GM23338 (cell line): ENCODE results near the gene LRTM1.

ENCODE experiments used
- EZH2 ChIP-seq: fragments of 200-600 bp; sonication (generic); IDR thresholded peaks from one replicate; pipeline ENCODE4 v1.8.0; 2017; ENCODE audit warnings: antibody characterized with exemption, mild to moderate bottlenecking, low read depth; ENCODE audit not compliant: unreplicated experiment
- EZH2phosphoT487 ChIP-seq: fragments of 200-600 bp; sonication (generic); IDR thresholded peaks from one replicate; pipeline ENCODE4 v1.8.1; 2018; ENCODE audit warnings: antibody characterized with exemption; ENCODE audit not compliant: unreplicated experiment
- POLR2AphosphoS5 ChIP-seq: IDR thresholded peaks from 2 replicates; pipeline ENCODE4 v1.6.1; 2016; ENCODE audit warnings: antibody characterized with exemption, low read depth
- TF ChIP-seq, protein P1 (sequence below), 2 experiments: fragments of 200-600 bp in 1 of 2; sonication (generic) in 1 of 2; conservative IDR thresholded peaks; 2 replicates each; pipeline versions ENCODE4 v1.5.1 to v1.6.1; 2016 to 2017; ENCODE audit warnings: antibody characterized with exemption in 2 of 2, low read depth in 2 of 2, mild to moderate bottlenecking in 2 of 2, moderate library complexity in 1 of 2
- TF ChIP-seq, protein P2 (sequence below): IDR thresholded peaks from one replicate; pipeline ENCODE4 v1.6.1; 2018; ENCODE audit warnings: antibody characterized with exemption; ENCODE audit not compliant: unreplicated experiment

DNA sequence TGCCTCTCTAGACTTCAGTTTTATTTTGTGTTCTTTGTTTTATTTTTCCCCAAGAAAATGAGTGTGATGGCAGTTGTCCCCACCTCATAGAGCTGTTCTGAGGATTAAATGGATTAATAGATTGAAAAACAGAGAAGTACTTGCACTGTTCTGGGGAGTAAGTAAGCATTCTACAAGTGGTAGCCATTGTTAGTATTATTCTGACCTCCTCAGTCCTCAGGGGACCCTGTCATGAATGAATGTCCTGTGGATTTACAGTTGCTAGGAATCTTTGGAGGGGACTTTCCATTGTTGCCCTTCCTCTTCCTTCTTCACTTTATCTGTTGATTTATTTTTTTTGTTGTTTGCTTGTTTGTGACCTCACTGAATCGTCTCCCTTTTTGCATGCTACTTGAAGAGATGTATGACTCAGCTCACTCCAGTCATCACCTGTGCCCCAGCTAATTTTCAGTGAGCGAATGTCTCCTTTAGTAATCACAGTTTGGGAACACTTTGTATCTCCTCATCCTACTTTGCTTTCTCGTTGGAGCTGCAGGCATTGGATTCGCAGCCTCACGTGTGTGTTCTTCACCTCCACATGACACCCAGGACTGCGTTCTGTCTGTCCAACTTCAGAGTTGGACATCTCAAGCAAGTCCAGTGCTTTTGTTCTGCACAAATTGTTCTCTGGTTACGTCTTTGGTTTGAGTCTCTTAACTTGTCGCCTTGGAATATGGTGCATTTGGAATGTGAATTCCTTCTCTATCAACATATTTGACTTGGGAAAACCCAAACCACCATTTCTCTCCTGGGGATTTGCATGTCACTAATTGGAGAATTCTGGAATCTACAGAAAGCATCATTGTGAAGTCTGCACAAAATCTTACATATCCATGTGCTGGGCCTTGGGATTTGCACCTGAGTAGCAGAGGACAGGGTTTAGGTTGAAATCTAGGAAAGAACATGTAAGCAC is 54.5 kb downstream of the LRTM1 start:
- TF ChIP-seq, protein P1, sequence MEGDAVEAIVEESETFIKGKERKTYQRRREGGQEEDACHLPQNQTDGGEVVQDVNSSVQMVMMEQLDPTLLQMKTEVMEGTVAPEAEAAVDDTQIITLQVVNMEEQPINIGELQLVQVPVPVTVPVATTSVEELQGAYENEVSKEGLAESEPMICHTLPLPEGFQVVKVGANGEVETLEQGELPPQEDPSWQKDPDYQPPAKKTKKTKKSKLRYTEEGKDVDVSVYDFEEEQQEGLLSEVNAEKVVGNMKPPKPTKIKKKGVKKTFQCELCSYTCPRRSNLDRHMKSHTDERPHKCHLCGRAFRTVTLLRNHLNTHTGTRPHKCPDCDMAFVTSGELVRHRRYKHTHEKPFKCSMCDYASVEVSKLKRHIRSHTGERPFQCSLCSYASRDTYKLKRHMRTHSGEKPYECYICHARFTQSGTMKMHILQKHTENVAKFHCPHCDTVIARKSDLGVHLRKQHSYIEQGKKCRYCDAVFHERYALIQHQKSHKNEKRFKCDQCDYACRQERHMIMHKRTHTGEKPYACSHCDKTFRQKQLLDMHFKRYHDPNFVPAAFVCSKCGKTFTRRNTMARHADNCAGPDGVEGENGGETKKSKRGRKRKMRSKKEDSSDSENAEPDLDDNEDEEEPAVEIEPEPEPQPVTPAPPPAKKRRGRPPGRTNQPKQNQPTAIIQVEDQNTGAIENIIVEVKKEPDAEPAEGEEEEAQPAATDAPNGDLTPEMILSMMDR (conservative IDR thresholded peaks at IDR 0.05; ENCODE audit: low read depth in 2 of 2): no peak
- TF ChIP-seq POLR2AphosphoS5: no peak
- TF ChIP-seq EZH2: no peak
- no peak for TF ChIP-seq EZH2phosphoT487
- TF ChIP-seq, protein P2, sequence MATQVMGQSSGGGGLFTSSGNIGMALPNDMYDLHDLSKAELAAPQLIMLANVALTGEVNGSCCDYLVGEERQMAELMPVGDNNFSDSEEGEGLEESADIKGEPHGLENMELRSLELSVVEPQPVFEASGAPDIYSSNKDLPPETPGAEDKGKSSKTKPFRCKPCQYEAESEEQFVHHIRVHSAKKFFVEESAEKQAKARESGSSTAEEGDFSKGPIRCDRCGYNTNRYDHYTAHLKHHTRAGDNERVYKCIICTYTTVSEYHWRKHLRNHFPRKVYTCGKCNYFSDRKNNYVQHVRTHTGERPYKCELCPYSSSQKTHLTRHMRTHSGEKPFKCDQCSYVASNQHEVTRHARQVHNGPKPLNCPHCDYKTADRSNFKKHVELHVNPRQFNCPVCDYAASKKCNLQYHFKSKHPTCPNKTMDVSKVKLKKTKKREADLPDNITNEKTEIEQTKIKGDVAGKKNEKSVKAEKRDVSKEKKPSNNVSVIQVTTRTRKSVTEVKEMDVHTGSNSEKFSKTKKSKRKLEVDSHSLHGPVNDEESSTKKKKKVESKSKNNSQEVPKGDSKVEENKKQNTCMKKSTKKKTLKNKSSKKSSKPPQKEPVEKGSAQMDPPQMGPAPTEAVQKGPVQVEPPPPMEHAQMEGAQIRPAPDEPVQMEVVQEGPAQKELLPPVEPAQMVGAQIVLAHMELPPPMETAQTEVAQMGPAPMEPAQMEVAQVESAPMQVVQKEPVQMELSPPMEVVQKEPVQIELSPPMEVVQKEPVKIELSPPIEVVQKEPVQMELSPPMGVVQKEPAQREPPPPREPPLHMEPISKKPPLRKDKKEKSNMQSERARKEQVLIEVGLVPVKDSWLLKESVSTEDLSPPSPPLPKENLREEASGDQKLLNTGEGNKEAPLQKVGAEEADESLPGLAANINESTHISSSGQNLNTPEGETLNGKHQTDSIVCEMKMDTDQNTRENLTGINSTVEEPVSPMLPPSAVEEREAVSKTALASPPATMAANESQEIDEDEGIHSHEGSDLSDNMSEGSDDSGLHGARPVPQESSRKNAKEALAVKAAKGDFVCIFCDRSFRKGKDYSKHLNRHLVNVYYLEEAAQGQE: no peak
